CD4-positive, alpha-beta T cell (primary cell): ENCODE data around the gene IL1R2. TPM values are rescaled to one million over a fixed set of nuclear protein-coding genes. Genes with fewer than 3 reads are reported as not detected.

Experiments used
- ATAC-seq: fragments of 200-7000 bp; cut with Tn5 transposase; one replicate; pipeline ENCODE4 v1.10.0; 2022; ENCODE audit warnings: mild to moderate bottlenecking; ENCODE audit not compliant: poor library complexity
- CTCF ChIA-PET: fragments of 350-600 bp; sonication (Branson Sonifier 250); formaldehyde crosslinking; loops from one replicate; lab custom pipeline; 2021; ENCODE audit warnings: antibody characterized with exemption, inconsistent platforms; lab: Charles Lee
- POLR2A ChIA-PET: fragments of 350-600 bp; sonication (Branson Sonifier 250); formaldehyde crosslinking; loops from one replicate; lab custom pipeline; 2021; ENCODE audit warnings: antibody characterized with exemption, inconsistent platforms; lab: Charles Lee
- DNase-seq, 14 experiments: peaks; one replicate each; pipeline ENCODE4 v3.0.0-alpha.2; 2013 to 2020; ENCODE audit warnings: mixed read lengths in 2 of 14
- H3K27ac ChIP-seq, 2 donors: one replicate each; pipeline versions ENCODE4 v1.5.1 to v1.7.0; 2013; ENCODE audit warnings: low read length in 2 of 2, low read depth in 1 of 2, mild to moderate bottlenecking in 1 of 2
- H3K27me3 ChIP-seq, 2 experiments: 1 replicate in 1 of 2; 2 replicates in 1 of 2; pipeline versions ENCODE4 v1.6.1 to v1.7.0; 2013; ENCODE audit warnings: low read length in 2 of 2, control low read depth in 1 of 2, mild to moderate bottlenecking in 1 of 2, moderate library complexity in 1 of 2; ENCODE audit not compliant: insufficient read depth in 2 of 2, control insufficient read depth in 1 of 2
- H3K36me3 ChIP-seq: one replicate; pipeline ENCODE4 v1.6.1; 2013; ENCODE audit warnings: low read length, control low read depth; ENCODE audit not compliant: insufficient read depth
- H3K4me1 ChIP-seq: one replicate; pipeline ENCODE4 v1.6.1; 2013; ENCODE audit warnings: low read length, control low read depth; ENCODE audit not compliant: insufficient read depth
- H3K4me3 ChIP-seq: one replicate; pipeline ENCODE4 v1.5.1; 2013; ENCODE audit warnings: mild to moderate bottlenecking, low read length, moderate library complexity
- H3K9me3 ChIP-seq, 2 experiments: 1 replicate in 1 of 2; 2 replicates in 1 of 2; pipeline versions ENCODE4 v1.6.1 to v1.7.0; 2013; ENCODE audit warnings: low read length in 2 of 2, mild to moderate bottlenecking in 2 of 2, control low read depth in 1 of 2, moderate library complexity in 1 of 2; ENCODE audit not compliant: control insufficient read depth in 1 of 2, insufficient read depth in 1 of 2
- H3K27ac Mint-ChIP-seq: one replicate; pipeline ENCODE4 v1.8.0; 2020; ENCODE audit warnings: mixed read lengths
- H3K27me3 Mint-ChIP-seq: one replicate; pipeline ENCODE4 v1.8.0; 2021; ENCODE audit warnings: mixed read lengths
- H3K36me3 Mint-ChIP-seq: one replicate; pipeline ENCODE4 v1.8.0; 2021; ENCODE audit warnings: low read depth, mixed read lengths
- H3K4me1 Mint-ChIP-seq: one replicate; pipeline ENCODE4 v1.8.0; 2021; ENCODE audit warnings: low read depth, mixed read lengths
- H3K4me3 Mint-ChIP-seq: one replicate; pipeline ENCODE4 v1.8.0; 2020; ENCODE audit warnings: mild to moderate bottlenecking, mixed read lengths
- H3K9me3 Mint-ChIP-seq: one replicate; pipeline ENCODE4 v1.8.0; 2020; ENCODE audit warnings: mixed read lengths
- intact Hi-C, 2 experiments: fragments of 100-400 bp; cut with DNase I in 1 of 2; cut with micrococcal nuclease in 1 of 2; formaldehyde crosslinking; loops; one replicate each; pipeline versions ENCODE4 v1.15.1 to v1.9.0; 2023 to 2025; cut with DNase I, micrococcal nuclease
- total RNA-seq, 174 experiments: library from RNA in 2 of 174; stranded (reverse) in 2 of 174; gene quantifications; one replicate each; pipeline ENCODE4 v1.2.3 and lab custom pipeline; 2021 to 2026
- TF ChIP-seq, protein P1 (sequence below): fragments of 200-600 bp; IDR thresholded peaks from one replicate; pipeline ENCODE4 v1.8.0; 2022; ENCODE audit warnings: antibody characterized with exemption, mild to moderate bottlenecking

The IL1R2 gene
- total RNA-seq, 2 experiments from 2014 or later, result 0.31 to 0.47 TPM

DNA sequence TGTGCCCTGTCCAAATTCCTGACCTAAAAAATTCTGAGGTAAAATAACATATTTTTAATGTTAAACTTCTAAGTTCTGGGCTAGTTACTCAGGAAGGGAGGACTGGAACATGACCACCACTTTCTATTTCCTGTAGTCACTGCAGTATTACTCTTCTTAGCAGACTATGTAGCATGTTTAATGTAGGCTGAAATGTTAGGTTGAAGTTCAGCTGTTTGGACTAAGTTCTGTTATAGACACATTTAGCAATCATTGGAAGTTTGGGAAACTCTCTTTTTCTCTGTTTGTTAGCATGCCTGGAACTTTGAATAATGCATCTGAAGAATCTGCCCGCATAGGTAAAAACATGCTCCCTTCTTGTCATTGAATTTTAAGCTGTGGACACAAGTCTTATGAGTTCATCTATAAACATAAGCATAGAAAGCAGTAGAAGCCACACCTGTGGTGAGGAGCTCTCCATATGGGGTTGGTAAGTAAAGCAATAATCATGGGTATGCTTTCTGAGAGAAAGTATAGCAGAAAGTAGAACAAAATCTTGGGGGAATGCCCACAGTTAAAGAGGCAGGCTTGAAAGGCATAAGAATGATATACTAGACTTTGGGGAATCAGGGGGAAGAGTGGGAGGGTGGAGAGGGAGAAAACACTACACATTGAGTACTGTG, 52.6 kb downstream of the IL1R2 start:
- H3K27ac ChIP-seq, result no peak overlapping the region
- H3K27me3 Mint-ChIP-seq, result peaks cover 34% of the 10 kb centered on the region
- H3K9me3 ChIP-seq, result peaks cover 0 to 3% of the 10 kb centered on the region in 2 experiments
- ATAC-seq (no peak), DNase-seq (no peak)
- peaks cover 0 to 7% of the 10 kb centered on the region in 2 experiments for H3K27me3 ChIP-seq
- H3K4me3 Mint-ChIP-seq, result no peak overlapping the region
- no peak overlapping the region for H3K27ac Mint-ChIP-seq
- no peaks in the 10 kb centered on the region for H3K4me1 Mint-ChIP-seq
- H3K36me3 ChIP-seq, result no peaks in the 10 kb centered on the region
- CTCF ChIA-PET, result no interaction called here
- H3K4me3 ChIP-seq, result no peak overlapping the region
- no peaks in the 10 kb centered on the region for H3K9me3 Mint-ChIP-seq
- TF ChIP-seq, protein P1, sequence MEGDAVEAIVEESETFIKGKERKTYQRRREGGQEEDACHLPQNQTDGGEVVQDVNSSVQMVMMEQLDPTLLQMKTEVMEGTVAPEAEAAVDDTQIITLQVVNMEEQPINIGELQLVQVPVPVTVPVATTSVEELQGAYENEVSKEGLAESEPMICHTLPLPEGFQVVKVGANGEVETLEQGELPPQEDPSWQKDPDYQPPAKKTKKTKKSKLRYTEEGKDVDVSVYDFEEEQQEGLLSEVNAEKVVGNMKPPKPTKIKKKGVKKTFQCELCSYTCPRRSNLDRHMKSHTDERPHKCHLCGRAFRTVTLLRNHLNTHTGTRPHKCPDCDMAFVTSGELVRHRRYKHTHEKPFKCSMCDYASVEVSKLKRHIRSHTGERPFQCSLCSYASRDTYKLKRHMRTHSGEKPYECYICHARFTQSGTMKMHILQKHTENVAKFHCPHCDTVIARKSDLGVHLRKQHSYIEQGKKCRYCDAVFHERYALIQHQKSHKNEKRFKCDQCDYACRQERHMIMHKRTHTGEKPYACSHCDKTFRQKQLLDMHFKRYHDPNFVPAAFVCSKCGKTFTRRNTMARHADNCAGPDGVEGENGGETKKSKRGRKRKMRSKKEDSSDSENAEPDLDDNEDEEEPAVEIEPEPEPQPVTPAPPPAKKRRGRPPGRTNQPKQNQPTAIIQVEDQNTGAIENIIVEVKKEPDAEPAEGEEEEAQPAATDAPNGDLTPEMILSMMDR, result no peak
- intact Hi-C loops, result no loop called here
- POLR2A ChIA-PET, result interaction anchor here (0.6 kb wide), 1 partner anchor 22 kb away, joined by 3 read pairs; no protein-coding TSS in a partner anchor
- no peaks in the 10 kb centered on the region for H3K36me3 Mint-ChIP-seq
- H3K4me1 ChIP-seq, result peaks cover 3% of the 10 kb centered on the region

DNA sequence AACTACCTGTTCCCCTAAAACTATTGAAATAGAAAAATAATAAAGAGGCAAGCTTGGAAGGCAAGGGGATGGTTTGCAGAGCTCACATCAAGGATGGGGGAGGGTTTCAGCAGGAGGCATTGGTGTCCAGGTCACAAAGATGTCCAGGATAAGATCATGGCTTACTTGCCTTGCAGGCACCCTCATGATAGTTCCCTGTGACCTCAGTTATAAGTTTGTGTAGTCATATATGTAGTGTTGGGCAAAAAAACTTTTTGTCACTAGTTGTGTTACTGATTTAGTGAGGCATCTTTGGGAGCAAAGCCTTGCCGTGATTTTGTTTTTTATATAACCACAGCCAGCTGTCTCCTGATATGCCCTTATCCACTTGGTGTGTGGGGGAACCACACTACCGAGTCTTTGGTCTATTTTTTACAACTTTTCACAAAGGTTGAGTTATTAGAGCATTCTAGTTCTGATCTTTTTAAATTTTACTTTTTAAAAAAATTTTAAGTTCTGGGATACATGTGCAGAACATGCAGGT, 53.3 kb downstream of the IL1R2 start:
- H3K27me3 ChIP-seq, result peaks cover 0 to 7% of the 10 kb centered on the region in 2 experiments
- peaks cover 0 to 3% of the 10 kb centered on the region in 2 experiments for H3K9me3 ChIP-seq
- no peak overlapping the region for H3K4me3 Mint-ChIP-seq
- DNase-seq (no peak), ATAC-seq (no peak)
- peaks cover 3% of the 10 kb centered on the region for H3K4me1 ChIP-seq
- no peak overlapping the region for H3K4me3 ChIP-seq
- TF ChIP-seq, protein P1, result no peak
- no peaks in the 10 kb centered on the region for H3K36me3 ChIP-seq
- H3K36me3 Mint-ChIP-seq, result no peaks in the 10 kb centered on the region
- H3K27me3 Mint-ChIP-seq, result peaks cover 34% of the 10 kb centered on the region
- no peaks in the 10 kb centered on the region for H3K4me1 Mint-ChIP-seq
- H3K27ac Mint-ChIP-seq, result no peak overlapping the region
- ChIA-PET POLR2A (interaction anchor here (0.6 kb wide), 1 partner anchor 22 kb away, joined by 3 read pairs; no protein-coding TSS in a partner anchor), CTCF (no interaction called here)
- intact Hi-C loops, result no loop called here
- H3K9me3 Mint-ChIP-seq, result no peaks in the 10 kb centered on the region
- H3K27ac ChIP-seq, result no peak overlapping the region

DNA sequence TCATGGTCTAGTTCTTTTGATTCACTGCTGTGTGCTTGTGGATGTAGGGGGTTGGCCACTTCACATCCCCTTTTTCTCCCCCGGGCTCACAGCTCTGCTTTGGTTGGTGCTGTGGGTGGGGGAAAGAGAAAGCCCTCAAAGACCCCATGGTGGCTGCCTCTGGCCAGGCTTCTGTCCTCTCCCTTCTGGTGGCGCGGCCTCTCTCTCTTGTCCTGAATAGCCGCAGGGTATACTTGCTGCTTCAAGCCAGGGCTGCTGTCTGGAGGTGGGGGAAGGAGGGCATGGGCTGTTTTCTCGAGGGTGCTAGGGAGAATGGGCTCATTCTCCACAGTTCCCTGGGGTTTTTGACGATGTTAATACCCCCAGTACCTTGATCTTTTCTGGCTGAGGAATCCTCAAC, 53.9 kb downstream of the IL1R2 start:
- no peaks in the 10 kb centered on the region for H3K36me3 Mint-ChIP-seq
- H3K4me1 Mint-ChIP-seq, result peaks cover 6% of the 10 kb centered on the region
- POLR2A ChIA-PET, result no interaction called here
- CTCF ChIA-PET, result no interaction called here
- TF ChIP-seq, protein P1, result no peak
- H3K27ac Mint-ChIP-seq, result no peak overlapping the region
- no peaks in the 10 kb centered on the region for H3K9me3 Mint-ChIP-seq
- Histone ChIP-seq H3K27ac (no peak overlapping the region), H3K36me3 (no peaks in the 10 kb centered on the region), H3K9me3 (peaks cover 0 to 3% of the 10 kb centered on the region in 2 experiments), H3K27me3 (peaks cover 0 to 7% of the 10 kb centered on the region in 2 experiments), H3K4me3 (no peak overlapping the region), H3K4me1 (peaks cover 3% of the 10 kb centered on the region)
- H3K27me3 Mint-ChIP-seq, result peaks cover 34% of the 10 kb centered on the region
- DNase-seq, result no peak
- intact Hi-C loops, result no loop called here
- H3K4me3 Mint-ChIP-seq, result no peak overlapping the region
- ATAC-seq, result no peak
